Stimulated activated naive CD8-positive, alpha-beta T cell treated with anti-CD3 and anti-CD28 coated beads, Interleukin-15, Interleukin-2, amounts not matched to agents 100 U/mL and 50 U/mL, for 24 hours (primary cell): ENCODE measurements around the gene SERTAD1.

Experiments used
- ATAC-seq: fragments of 150-1000 bp; cut with Tn5 transposase; one replicate; pipeline ENCODE4 v1.10.0; 2021
- DNase-seq: peaks from one replicate; pipeline ENCODE4 v3.0.0; 2021

Gene SERTAD1

GRCh38 chr19:40376286-40376862 lies 49.4 kb downstream of the SERTAD1 start:
- DNase-seq (no peak), ATAC-seq (no peak)

GRCh38 chr19:40374084-40374483 lies 51.7 kb downstream of the SERTAD1 start:
- ATAC-seq = no peak
- DNase-seq = no peak

GRCh38 chr19:40371802-40372122 lies 54.0 kb downstream of the SERTAD1 start:
- DNase-seq (no peak), ATAC-seq (no peak)
